Left lung (tissue), 10 donors: ENCODE measurements around the gene MICAL3. TPM values are rescaled to one million over a fixed set of nuclear protein-coding genes. Genes with fewer than 3 reads are reported as not detected.

Experiments
- ATAC-seq: fragments of 200-7000 bp; cut with Tn5 transposase; one replicate; pipeline ENCODE4 v1.9.1; 2020; ENCODE audit warnings: moderate library complexity
- DNase-seq, 4 donors: peaks; one replicate each; pipeline ENCODE4 v3.0.0-alpha.2; 2013 to 2020
- H3K27ac ChIP-seq, 2 donors: fragments of 200-600 bp; sonication (generic) in 1 of 2; one replicate each; pipeline versions ENCODE4 v1.5.0 to v1.8.0; 2020 to 2021
- H3K27me3 ChIP-seq, 2 donors: fragments of 200-600 bp; sonication (generic) in 1 of 2; one replicate each; pipeline versions ENCODE4 v1.5.0 to v1.8.0; 2020 to 2021
- H3K36me3 ChIP-seq, 2 donors: fragments of 200-600 bp; sonication (generic) in 1 of 2; one replicate each; pipeline versions ENCODE4 v1.5.0 to v1.8.0; 2020 to 2021
- H3K4me1 ChIP-seq, 2 donors: fragments of 200-600 bp; one replicate each; pipeline ENCODE4 v1.8.0; 2021
- H3K4me3 ChIP-seq, 2 donors: fragments of 200-600 bp; sonication (generic) in 1 of 2; one replicate each; pipeline versions ENCODE4 v1.5.0 to v1.8.0; 2020 to 2021; ENCODE audit warnings: mild to moderate bottlenecking in 1 of 2
- H3K9me3 ChIP-seq, 2 donors: fragments of 200-600 bp; sonication (generic) in 1 of 2; one replicate each; pipeline versions ENCODE4 v1.5.0 to v1.8.0; 2020 to 2021
- intact Hi-C, 2 donors: fragments of 100-400 bp; cut with DNase I; formaldehyde crosslinking; loops; one replicate each; pipeline versions ENCODE4 v1.11.2 to v1.14.2; 2022
- polyA plus RNA-seq, 6 donors: library from polyadenylated mRNA; unstranded; fragments of 120-200 nt; gene quantifications; one replicate each; pipeline ENCODE4 v1.2.1, GENCODE V29; 2013; ENCODE audit not compliant: insufficient read length in 6 of 6
- total RNA-seq, 2 donors: library from RNA; stranded (reverse); fragmentation: NEBNext Ultra II Directional; extraction: Animal tissue kit (Norgen Biotek cat#: 25700); gene quantifications; one replicate each; pipeline ENCODE4 v1.2.1, GENCODE V29; 2021
- TF ChIP-seq, protein P1 (sequence below), 2 donors: fragments of 200-600 bp; sonication (generic) in 1 of 2; IDR thresholded peaks; one replicate each; pipeline versions ENCODE4 v1.5.0 to v1.8.0; 2021; ENCODE audit warnings: antibody characterized with exemption in 2 of 2
- donor health status: DM: no; HTN: yes; CAD: no.
- donor health status: DM: no; HTN: no; CAD: no.

Gene MICAL3
- total and polyA plus RNA-seq, 8 donors: 24.9 to 64.8 (median 56.2) TPM

DNA sequence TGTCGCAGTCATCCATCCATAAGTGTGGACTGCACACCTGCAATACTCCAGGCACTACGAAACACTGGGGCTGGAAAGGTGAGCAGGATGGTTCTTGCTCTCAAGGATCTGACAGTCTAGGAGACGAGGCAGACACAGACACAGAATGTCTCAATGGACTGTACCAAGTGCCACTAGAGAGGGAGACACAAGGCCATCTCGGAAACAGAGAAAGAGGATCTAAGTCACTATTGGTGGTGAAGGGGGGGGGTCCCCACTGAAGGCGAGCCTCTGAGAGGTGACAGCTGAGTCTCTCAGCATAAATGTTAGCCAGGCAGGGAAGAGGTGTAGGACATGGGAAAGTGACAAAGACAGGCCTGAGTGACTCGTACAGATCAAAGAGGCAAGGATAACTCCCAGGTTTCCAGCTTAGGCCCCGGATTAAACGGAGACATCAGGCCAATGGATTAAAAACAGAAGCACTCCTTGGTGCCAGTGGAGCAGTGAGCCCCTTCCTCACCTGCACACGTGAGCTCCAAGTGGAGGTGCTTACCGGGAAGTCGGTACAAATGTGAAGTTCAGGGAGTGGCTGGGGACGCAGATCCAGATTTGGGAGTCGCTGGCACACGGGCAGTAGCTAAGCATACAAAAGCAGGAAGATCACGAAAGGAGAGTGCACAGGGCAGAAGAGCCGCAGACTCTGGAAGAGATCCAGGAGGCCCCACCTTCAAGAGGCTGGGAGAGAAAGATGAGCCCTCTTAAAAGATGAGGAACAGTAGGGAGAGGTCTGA is 117.2 kb downstream of the MICAL3 start:
- TF ChIP-seq, protein P1, sequence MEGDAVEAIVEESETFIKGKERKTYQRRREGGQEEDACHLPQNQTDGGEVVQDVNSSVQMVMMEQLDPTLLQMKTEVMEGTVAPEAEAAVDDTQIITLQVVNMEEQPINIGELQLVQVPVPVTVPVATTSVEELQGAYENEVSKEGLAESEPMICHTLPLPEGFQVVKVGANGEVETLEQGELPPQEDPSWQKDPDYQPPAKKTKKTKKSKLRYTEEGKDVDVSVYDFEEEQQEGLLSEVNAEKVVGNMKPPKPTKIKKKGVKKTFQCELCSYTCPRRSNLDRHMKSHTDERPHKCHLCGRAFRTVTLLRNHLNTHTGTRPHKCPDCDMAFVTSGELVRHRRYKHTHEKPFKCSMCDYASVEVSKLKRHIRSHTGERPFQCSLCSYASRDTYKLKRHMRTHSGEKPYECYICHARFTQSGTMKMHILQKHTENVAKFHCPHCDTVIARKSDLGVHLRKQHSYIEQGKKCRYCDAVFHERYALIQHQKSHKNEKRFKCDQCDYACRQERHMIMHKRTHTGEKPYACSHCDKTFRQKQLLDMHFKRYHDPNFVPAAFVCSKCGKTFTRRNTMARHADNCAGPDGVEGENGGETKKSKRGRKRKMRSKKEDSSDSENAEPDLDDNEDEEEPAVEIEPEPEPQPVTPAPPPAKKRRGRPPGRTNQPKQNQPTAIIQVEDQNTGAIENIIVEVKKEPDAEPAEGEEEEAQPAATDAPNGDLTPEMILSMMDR (IDR thresholded peaks at IDR 0.05): no peak
- no peak overlapping the region for H3K4me3 ChIP-seq
- H3K4me1 ChIP-seq: peaks cover 5 to 11% of the 10 kb centered on the region in 2 donors
- H3K9me3 ChIP-seq: no peaks in the 10 kb centered on the region
- H3K27me3 ChIP-seq: peaks cover 0 to 18% of the 10 kb centered on the region in 2 donors
- no peak for DNase-seq
- ATAC-seq: no peak
- H3K36me3 ChIP-seq: peaks cover 0 to 12% of the 10 kb centered on the region in 2 donors
- intact Hi-C loops: no loop called here
- no peak overlapping the region for H3K27ac ChIP-seq

DNA sequence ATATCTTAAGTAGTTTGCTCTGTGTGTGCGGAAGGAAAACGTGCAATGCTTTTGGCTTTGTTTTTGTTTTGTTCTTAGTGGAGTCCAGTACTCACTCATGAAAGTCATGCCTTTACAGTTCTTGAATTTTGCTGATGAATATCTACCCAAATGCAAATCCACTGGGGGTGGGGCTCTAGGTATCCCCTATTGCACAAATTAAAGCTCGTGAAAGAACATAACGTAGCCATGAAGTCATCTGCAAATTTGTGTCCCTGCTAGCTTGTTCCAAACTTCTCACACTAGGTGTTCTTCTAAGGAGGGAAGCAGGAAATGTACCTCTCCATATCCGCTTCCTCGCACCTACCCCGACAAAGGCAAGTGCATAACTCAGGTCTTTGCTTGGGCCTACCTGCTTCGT is 118.9 kb downstream of the MICAL3 start:
- TF ChIP-seq, protein P1 (IDR thresholded peaks at IDR 0.05): no peak
- H3K4me1 ChIP-seq: peaks cover 5 to 7% of the 10 kb centered on the region in 2 donors
- ATAC-seq (no peak), DNase-seq (no peak)
- peaks cover 0 to 34% of the 10 kb centered on the region in 2 donors for H3K27me3 ChIP-seq
- intact Hi-C loops: no loop called here
- H3K4me3 ChIP-seq: no peak overlapping the region
- no peaks in the 10 kb centered on the region for H3K9me3 ChIP-seq
- H3K27ac ChIP-seq: no peak overlapping the region
- H3K36me3 ChIP-seq: peaks cover 0 to 12% of the 10 kb centered on the region in 2 donors

GRCh38 chr22:17903564-17904295 is 120.6 kb downstream of the MICAL3 start:
- Histone ChIP-seq H3K27ac (no peak overlapping the region), H3K4me1 (no peaks in the 10 kb centered on the region), H3K4me3 (no peak overlapping the region), H3K9me3 (no peaks in the 10 kb centered on the region), H3K36me3 (peaks cover 0 to 12% of the 10 kb centered on the region in 2 donors), H3K27me3 (peaks cover 0 to 40% of the 10 kb centered on the region in 2 donors)
- ATAC-seq (no peak), DNase-seq (peak in 1 of 4 donors; percentile 51)
- TF ChIP-seq, protein P1 (IDR thresholded peaks at IDR 0.05): no peak
- intact Hi-C loops: no loop called here

DNA sequence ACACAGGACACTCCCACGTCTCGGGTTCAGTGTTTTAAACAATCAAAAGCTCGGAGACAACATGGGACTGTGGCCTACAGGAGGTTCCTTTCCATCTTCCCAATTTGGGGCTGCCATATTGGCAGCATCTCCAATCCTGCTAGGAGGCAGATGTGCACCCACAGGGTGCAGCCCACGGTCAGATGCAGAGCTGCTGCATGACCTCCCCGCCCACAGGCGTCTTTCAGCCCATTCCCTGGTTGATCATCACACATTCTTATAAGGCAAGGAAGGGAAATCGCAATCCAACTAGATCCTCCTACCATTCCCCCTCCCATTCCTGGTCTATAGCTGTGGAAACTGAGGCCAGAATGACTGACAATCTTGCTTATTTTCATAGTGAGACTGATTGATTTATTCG is 121.4 kb downstream of the MICAL3 start:
- ATAC-seq (no peak), DNase-seq (peak in 1 of 4 donors; percentile 17)
- Histone ChIP-seq H3K36me3 (peaks cover 0 to 12% of the 10 kb centered on the region in 2 donors), H3K4me3 (no peak overlapping the region), H3K27me3 (peaks cover 0 to 40% of the 10 kb centered on the region in 2 donors), H3K9me3 (no peaks in the 10 kb centered on the region), H3K27ac (no peak overlapping the region), H3K4me1 (no peaks in the 10 kb centered on the region)
- intact Hi-C loops: no loop called here
- TF ChIP-seq, protein P1 (IDR thresholded peaks at IDR 0.05): no peak

DNA sequence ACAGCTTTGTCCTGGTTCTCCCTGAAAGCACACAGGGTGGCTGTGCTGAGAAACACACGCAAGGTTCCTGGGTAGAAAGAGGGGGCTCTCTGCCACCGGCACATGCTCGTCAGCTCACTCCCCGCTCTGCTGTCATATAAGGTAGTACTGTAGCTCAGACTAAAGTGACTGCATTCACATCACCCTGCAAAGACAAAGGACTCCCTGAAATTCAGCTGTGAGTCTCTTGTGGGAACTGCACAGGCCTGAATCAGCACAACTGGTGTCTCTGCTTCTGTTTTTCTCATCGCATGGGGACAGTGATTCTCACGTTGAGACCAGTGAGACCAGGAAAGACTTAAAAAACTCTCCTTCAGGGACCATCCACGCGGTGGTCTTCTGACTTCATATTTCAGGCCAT is 126.0 kb downstream of the MICAL3 start:
- Histone ChIP-seq H3K4me3 (no peak overlapping the region), H3K4me1 (peaks cover 0 to 4% of the 10 kb centered on the region in 2 donors), H3K9me3 (no peaks in the 10 kb centered on the region), H3K27ac (no peak overlapping the region), H3K36me3 (peaks cover 0 to 13% of the 10 kb centered on the region in 2 donors), H3K27me3 (peaks cover 0 to 55% of the 10 kb centered on the region in 2 donors)
- no peak for ATAC-seq
- intact Hi-C loops: no loop called here
- TF ChIP-seq, protein P1 (IDR thresholded peaks at IDR 0.05): no peak
- DNase-seq: no peak
